ENCODE data around the gene NUP160. TPM values are rescaled to one million over a fixed set of nuclear protein-coding genes. Genes with fewer than 3 reads are reported as not detected.

Gene NUP160, protein sequence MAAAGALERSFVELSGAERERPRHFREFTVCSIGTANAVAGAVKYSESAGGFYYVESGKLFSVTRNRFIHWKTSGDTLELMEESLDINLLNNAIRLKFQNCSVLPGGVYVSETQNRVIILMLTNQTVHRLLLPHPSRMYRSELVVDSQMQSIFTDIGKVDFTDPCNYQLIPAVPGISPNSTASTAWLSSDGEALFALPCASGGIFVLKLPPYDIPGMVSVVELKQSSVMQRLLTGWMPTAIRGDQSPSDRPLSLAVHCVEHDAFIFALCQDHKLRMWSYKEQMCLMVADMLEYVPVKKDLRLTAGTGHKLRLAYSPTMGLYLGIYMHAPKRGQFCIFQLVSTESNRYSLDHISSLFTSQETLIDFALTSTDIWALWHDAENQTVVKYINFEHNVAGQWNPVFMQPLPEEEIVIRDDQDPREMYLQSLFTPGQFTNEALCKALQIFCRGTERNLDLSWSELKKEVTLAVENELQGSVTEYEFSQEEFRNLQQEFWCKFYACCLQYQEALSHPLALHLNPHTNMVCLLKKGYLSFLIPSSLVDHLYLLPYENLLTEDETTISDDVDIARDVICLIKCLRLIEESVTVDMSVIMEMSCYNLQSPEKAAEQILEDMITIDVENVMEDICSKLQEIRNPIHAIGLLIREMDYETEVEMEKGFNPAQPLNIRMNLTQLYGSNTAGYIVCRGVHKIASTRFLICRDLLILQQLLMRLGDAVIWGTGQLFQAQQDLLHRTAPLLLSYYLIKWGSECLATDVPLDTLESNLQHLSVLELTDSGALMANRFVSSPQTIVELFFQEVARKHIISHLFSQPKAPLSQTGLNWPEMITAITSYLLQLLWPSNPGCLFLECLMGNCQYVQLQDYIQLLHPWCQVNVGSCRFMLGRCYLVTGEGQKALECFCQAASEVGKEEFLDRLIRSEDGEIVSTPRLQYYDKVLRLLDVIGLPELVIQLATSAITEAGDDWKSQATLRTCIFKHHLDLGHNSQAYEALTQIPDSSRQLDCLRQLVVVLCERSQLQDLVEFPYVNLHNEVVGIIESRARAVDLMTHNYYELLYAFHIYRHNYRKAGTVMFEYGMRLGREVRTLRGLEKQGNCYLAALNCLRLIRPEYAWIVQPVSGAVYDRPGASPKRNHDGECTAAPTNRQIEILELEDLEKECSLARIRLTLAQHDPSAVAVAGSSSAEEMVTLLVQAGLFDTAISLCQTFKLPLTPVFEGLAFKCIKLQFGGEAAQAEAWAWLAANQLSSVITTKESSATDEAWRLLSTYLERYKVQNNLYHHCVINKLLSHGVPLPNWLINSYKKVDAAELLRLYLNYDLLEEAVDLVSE (N-terminal part only)
- 14.7 and 26.6 TPM in 2 replicates for total RNA-seq

DNA sequence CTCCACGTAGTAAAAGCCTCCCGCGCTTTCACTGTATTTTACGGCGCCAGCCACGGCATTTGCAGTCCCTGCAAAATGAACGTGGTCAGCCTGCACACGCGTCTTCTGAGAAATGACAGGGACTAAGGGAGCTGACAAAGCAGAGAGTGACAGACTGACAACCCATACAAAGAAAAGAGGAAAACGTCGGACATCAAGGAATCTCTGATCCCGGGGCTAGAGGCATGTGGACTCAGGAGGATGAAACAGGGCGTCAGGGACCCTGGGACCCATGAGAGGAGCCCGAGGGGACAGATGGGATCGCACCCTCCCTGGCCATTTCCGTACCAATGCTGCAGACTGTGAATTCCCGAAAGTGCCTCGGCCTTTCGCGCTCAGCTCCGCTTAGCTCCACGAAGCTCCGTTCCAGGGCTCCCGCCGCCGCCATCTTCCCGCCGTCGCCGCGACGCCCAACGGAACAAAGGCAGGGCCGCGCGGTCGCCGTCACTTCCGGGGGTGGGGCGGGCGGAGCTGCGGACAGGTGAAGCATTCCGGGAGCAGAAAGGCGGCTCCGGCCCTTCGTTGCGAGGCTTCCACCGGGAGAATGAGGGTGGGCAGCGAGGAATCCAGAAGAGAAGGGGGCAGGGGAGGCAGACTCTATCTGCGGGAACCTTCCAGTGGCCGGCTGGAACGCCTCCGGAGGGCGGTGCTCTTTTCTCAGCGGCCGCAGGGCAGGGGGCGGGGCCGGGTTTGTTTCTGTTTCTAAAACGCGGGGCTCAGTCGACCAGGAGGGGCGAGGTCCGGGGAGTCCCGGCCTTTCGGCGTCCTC, at the start of gene NUP160:
NUP160 (minus strand) TSS at position 459 of the 808 bp plus-strand sequence; CDS start at position 427, 32 bp downstream.

Other genes starting within 250 kb of the NUP160 start
- gene MTCH2, start 205.8 kb downstream of the NUP160 start, total RNA-seq, result 66.1 and 90.2 TPM in 2 replicates
- 0.09 and 0.11 TPM in 2 replicates for gene AGBL2, start 133.0 kb downstream of the NUP160 start, total RNA-seq
- 45.4 and 46.4 TPM in 2 replicates for gene FNBP4, start 81.0 kb downstream of the NUP160 start, total RNA-seq
- 0.09 and 0.87 TPM in 2 replicates for gene PTPRJ, start 132.2 kb upstream of the NUP160 start, total RNA-seq

Measured in dermis lymphatic vessel endothelial cell (primary cell).